ENCODE measurements around the gene AGL. TPM values are rescaled to one million over a fixed set of nuclear protein-coding genes. Genes with fewer than 3 reads are reported as not detected.

Gene AGL
- total and polyA plus RNA-seq, 10 of the 15 experiments (the other 5 are each of a cell fraction or from before 2014, with no cell fraction given) = 5.6 to 21.6 (median 13.7) TPM

- TF ChIP-seq RAD21 (IDR thresholded peaks at IDR 0.05; ENCODE audit: insufficient read depth, low read depth, low read length) (no peak), SIN3A (IDR thresholded peaks at IDR 0.05; ENCODE audit: low read depth, low read length) (peak; percentile 79; the same call in 1 of the 2 replicates), RB1 (IDR thresholded peaks at IDR 0.05; ENCODE audit: borderline replicate concordance) (peak; percentile 96; the same call in 1 of the 2 replicates), BCL3 (IDR thresholded peaks at IDR 0.05; ENCODE audit: borderline replicate concordance, insufficient read depth, low read depth, low read length, poor library complexity, severe bottlenecking) (no peak), MEF2B (IDR thresholded peaks at IDR 0.05; ENCODE audit: partially characterized antibody, poor library complexity, severe bottlenecking) (no peak), SUZ12 (IDR thresholded peaks at IDR 0.05; ENCODE audit: unreplicated experiment) (no peak), RELA (IDR thresholded peaks at IDR 0.05; ENCODE audit: borderline replicate concordance, partially characterized antibody) (peak; percentile 81), ETV6 (conservative IDR thresholded peaks at IDR 0.05 in 1 of 2, IDR thresholded peaks at IDR 0.05 in 1 of 2; ENCODE audit: borderline replicate concordance in 1 of 2, low read depth in 1 of 2) (peak in 1 of 2 experiments; percentile 39; a peak in 1 of 4 replicates), CBX3 (IDR thresholded peaks at IDR 0.05; ENCODE audit: borderline replicate concordance, low read depth) (no peak), YY1 (IDR thresholded peaks at IDR 0.05; ENCODE audit: low read depth, low read length) (peak; percentile 90), HCFC1 (IDR thresholded peaks at IDR 0.05; ENCODE audit: low read length) (peak; percentile 84), LARP7 (IDR thresholded peaks at IDR 0.05) (peak; percentile 97), SMARCA5 (IDR thresholded peaks at IDR 0.05) (peak; percentile 92), CBX5 (IDR thresholded peaks at IDR 0.05; ENCODE audit: low read depth) (0 out of 2 replicates have a peak, but pooled peaks have one; percentile 80), SMAD1 (IDR thresholded peaks at IDR 0.05; ENCODE audit: low read depth, partially characterized antibody) (no peak), TAF1 (IDR thresholded peaks at IDR 0.05; ENCODE audit: borderline replicate concordance, low read depth, low read length) (peak; percentile 97), KAT2A (conservative IDR thresholded peaks at IDR 0.05; ENCODE audit: control insufficient read depth, low read depth, low read length) (no peak), EGR1 (IDR thresholded peaks at IDR 0.05; ENCODE audit: borderline replicate concordance in 1 of 2, low read depth in 2 of 2, low read length in 2 of 2) (peak in 1 of 2 experiments; percentile 51; a peak in 1 of 3 replicates), RUNX3 (IDR thresholded peaks at IDR 0.05; ENCODE audit: low read length) (peak; percentile 65), SUPT20H (IDR thresholded peaks at IDR 0.05; ENCODE audit: borderline replicate concordance, control insufficient read depth, low read depth, low read length) (no peak), CUX1 (IDR thresholded peaks at IDR 0.05; ENCODE audit: insufficient replicate concordance, low read depth, low read length) (no peak)
These were observed 119.8 kb downstream of the AGL start, which contains the start of gene SLC35A3 (continued) for GRCh38 chr1:99969729-99970621.

All from GM12878 (cell line).